ENCODE data around the gene HOXA13. TPM values are rescaled to one million over a fixed set of nuclear protein-coding genes. Genes with fewer than 3 reads are reported as not detected.

Gene HOXA13
- total RNA-seq, 2 experiments from 2014 or later, result not detected

DNA sequence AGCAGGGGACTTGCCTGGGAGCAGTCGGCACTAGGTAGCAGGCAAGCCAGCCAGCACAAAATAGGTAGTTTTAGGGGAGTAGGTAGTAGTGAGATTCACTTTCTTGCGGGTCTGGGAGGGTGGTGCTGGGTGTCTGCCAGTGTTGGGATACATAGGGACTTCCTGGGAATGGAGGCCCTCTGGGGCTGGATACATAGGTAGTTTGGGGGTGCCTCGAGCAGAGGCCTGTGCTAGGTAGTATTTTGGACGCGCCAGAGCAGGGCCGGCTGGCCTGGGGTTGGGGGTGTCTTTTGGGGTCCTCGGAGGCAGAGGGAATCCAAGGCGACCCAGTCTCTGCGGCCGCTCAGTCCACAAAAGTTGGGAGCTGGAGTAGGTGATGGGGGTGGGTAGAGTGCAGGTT, 45.5 kb downstream of the HOXA13 start:
- Mint-ChIP-seq H3K4me3 (no peak overlapping the region), H3K27me3 (peaks cover 92% of the 10 kb centered on the region), H3K27ac (no peak overlapping the region), H3K36me3 (peaks cover 3% of the 10 kb centered on the region), H3K4me1 (peaks cover 27% of the 10 kb centered on the region), H3K9me3 (ENCODE audit: low read depth) (no peaks in the 10 kb centered on the region)
- CTCF ChIA-PET, result interaction anchor here (1.2 to 1.3 kb wide), 2 partner anchors 42 to 55 kb away, joined by 3 to 4 read pairs; no protein-coding TSS in a partner anchor
- no peak for DNase-seq
- ATAC-seq, result no peak

DNA sequence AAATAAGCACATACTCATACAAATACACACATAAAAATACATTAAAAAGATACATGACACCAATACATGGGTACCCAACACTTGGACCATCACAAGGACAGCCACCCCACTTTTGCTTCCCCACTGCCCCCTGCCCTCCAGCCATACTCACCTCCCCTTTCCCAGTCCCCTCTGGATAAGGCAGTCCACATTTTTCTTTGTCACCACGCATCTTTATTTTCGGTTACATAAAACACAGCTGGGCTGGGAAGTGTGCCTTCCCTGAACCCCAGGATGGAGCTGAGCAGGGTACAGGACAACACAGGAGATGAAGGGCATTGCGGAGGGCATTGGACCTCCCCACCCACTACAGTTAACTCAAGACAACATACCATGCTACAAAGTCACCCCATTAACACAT, 46.4 kb downstream of the HOXA13 start:
- CTCF ChIA-PET, result interaction anchor here (0.6 to 0.7 kb wide), 2 partner anchors 92 to 925 kb away, joined by 3 read pairs; no protein-coding TSS in a partner anchor

DNA sequence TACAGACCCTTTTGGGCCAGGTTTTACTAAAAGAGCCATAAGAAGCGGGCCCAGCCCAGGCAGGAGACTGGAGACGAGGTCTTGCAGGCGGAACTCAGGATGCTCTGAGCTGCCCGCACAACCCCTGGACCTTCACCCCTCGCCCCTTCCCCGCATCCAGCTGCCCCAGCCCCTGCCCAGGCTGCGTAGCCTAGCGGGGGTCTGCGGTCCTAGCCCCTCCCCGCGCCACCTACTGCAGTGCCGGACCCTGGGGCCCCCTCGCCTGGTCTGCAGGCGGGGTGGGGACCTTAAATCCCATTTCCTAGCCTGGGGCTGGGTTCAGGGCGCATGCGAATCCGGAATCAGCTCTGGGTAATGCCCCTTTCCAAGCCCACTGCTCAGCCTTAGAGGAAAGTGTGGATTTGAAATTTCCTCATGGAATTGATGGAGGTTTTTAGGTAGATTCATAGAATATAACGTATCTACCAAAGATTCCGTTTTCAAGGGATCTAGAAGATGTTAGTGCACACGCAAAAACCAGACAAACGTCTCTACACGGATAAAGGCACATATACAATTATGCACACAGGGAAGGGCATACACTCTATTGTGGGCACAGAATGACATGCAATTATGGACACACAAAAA, 47.0 kb downstream of the HOXA13 start:
- H3K9me3 Mint-ChIP-seq (ENCODE audit: low read depth), result no peaks in the 10 kb centered on the region
- H3K4me3 Mint-ChIP-seq, result no peak overlapping the region
- H3K27ac Mint-ChIP-seq, result no peak overlapping the region
- peaks cover 92% of the 10 kb centered on the region for H3K27me3 Mint-ChIP-seq
- ATAC-seq (no peak), DNase-seq (no peak)
- CTCF ChIA-PET, result interaction anchor here (0.6 to 1.2 kb wide), 3 partner anchors 8 to 926 kb away, joined by 3 to 5 read pairs (median 3); no protein-coding TSS in a partner anchor
- peaks cover 1% of the 10 kb centered on the region for H3K36me3 Mint-ChIP-seq
- peaks cover 29% of the 10 kb centered on the region for H3K4me1 Mint-ChIP-seq

More for the DNA sequence above, 46.4 kb downstream of the HOXA13 start:
- Mint-ChIP-seq H3K27ac (no peak overlapping the region), H3K27me3 (peaks cover 92% of the 10 kb centered on the region), H3K9me3 (ENCODE audit: low read depth) (no peaks in the 10 kb centered on the region), H3K4me3 (no peak overlapping the region), H3K4me1 (peaks cover 26% of the 10 kb centered on the region), H3K36me3 (peaks cover 3% of the 10 kb centered on the region)
- DNase-seq, result no peak
- no peak for ATAC-seq

DNA sequence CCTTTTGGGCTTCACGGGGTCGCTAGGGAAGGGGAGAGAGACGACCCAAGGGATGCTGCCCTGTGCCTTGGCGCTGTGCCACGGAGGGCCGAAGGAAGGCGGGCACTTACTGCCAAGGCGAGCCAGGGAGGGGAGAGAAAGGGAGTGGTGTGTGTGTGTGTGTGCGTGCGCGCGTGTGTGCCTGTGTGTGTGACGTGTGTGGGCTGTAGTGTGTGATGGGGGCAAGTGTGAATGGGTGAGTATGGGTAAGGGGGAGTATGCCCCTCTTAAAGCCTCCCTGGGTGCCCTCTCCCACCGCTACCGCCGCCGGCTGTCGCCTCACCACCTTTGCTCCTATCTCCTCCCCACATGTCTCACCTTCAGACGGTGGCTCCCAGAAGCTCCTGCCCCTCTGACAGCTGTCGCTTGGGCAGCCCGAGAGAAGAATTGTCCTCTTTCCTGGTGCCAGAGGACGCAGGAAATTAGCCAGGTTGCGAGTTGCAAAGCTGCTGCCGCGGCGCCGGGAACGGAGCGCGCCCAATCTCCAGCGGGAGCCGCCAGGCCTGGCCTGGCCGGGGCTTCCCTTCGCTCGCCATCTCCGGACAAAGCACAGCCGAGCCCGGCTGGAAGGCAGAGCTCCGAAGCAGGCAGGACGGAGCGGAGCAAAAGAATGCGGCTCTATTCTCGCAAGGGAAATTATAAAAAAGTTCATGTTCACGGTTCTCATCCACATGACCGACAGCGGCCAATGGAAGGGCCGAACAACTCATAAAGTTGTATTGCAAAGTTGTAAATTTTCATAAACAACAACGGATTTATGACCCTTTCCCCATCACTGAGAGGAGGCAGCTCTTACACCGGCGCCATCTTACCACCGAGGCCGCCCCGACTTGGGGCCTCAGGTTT, 47.7 kb downstream of the HOXA13 start, which contains the start of gene HOXA3:
Gene HOXA3, minus strand, starts transcription at position 653 of the 885 bp plus-strand sequence. CDS start 41,943 bp downstream, outside the sequence.
- Mint-ChIP-seq H3K27me3 (peaks cover 91% of the 10 kb centered on the region), H3K4me3 (peak within 1 kb of the TSS; percentile 51), H3K27ac (no peak within 1 kb of the TSS), H3K36me3 (peaks cover 1% of the 10 kb centered on the region), H3K4me1 (peaks cover 29% of the 10 kb centered on the region), H3K9me3 (ENCODE audit: low read depth) (no peaks in the 10 kb centered on the region)
- CTCF ChIA-PET, result interaction anchor here (0.9 to 3.6 kb wide), 10 partner anchors 9 to 783 kb away, joined by 3 to 25 read pairs (median 5); no protein-coding TSS in a partner anchor
- DNase-seq (no peak), ATAC-seq (no peak)

DNA sequence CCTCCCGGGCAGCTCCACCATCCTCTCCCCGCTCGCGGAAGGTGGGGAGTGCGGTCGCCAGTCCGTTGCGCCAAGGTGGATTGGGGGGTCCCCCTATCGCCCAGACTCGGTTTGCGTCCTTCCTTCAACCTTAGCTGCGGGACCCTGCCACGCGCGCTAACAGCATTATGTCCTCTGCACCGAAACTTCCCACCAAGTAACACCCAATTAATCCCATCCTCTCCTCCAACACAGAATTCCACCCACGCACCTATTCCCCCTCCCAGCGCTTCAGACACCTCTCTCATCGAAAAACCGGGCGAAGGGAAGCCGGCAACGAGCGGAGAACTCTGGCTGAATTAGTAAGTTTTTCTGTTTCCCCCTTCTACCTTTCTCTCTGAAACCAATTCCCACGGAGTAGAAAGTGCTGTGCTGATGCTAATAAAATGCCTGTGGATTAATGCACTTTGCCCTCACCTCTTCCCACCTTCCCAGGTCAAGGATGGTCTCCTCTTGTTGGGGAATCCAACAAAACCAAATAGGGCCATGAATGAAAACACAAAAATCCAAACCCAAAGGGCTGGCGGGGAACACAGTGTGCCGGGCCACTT, 48.5 kb downstream of the HOXA13 start:
- Mint-ChIP-seq H3K4me3 (peak overlapping the region; percentile 51), H3K4me1 (peaks cover 29% of the 10 kb centered on the region), H3K9me3 (ENCODE audit: low read depth) (no peaks in the 10 kb centered on the region), H3K27me3 (peaks cover 93% of the 10 kb centered on the region), H3K27ac (no peak overlapping the region), H3K36me3 (peaks cover 1% of the 10 kb centered on the region)
- DNase-seq, result no peak
- ATAC-seq, result no peak
- CTCF ChIA-PET, result interaction anchor here (0.9 to 3.6 kb wide), 13 partner anchors 10 to 782 kb away, joined by 3 to 25 read pairs (median 4); partner anchors contain the start of gene HOXA4

DNA sequence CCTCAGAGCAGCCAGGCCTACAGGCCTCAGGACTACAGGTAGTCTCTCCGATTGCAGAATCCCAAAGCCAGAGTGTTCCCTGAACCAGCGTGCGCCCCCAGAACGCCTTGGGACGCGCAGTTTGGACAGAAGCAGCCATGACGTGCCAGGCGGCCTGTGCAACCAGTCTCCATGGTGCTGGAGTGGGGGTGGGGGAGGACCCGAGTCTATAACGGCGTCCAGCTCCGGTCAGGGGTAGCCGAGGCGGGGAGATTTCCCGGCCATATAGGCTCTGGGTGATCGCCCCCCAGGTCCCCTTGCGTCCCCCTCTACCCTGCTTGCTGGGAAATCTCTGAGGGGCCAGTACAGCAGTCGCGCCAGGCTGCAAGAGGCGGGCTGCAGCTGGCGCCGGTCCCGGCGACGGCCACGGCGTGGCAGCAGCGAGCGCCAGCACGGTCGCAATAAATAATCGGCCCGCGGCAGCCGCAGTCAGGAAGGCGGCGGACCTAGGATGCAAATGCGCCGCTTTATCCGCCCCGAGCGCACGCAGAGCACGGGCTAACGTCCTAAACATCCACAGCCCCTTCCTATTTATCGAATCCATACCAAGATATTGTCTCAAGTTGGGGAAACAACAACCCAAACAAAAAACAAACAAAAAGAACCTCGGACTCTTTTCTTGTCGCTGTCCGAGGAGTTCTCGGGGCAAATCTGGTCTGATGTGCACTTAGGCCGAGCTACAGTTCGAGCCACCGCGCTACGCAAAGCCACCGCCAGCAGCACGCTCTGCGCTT, 49.1 kb downstream of the HOXA13 start:
- no peaks in the 10 kb centered on the region for H3K9me3 Mint-ChIP-seq (ENCODE audit: low read depth)

DNA sequence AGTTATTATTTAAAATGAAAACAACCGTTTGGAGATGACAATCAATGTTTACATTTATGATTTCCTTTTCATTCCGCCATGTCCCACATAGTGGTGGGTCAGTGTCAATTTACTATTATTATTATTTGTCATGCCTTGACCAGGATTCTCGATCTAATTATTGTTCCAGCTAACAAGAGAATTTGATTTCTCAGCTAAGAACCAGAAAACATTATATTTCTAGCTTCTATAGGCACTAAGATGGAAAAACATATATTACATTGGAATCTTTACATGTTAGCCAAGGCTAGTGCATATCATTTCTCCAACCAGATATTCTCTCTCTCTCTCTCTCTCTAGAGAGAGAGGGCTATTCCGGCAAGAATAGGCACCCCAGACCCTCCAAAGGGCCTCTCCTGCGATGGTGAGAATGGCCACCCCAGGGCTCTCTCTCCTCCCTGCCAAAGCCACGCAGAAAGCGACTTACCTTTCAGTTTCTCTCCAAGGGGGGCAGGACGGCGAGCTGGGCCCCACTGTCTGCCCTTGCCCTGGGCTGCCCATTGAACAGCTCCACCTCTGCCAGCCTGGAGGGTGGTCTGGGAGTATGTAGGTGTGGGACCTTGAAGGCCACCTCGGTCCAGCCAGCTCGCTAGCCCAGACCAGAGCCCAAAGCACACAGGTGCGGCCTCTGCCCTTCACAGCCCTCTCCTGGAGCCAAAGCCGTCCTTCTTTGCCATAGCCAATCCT, 49.9 kb downstream of the HOXA13 start:
- no peaks in the 10 kb centered on the region for H3K9me3 Mint-ChIP-seq (ENCODE audit: low read depth)
- H3K36me3 Mint-ChIP-seq, result peaks cover 1% of the 10 kb centered on the region
- no peak overlapping the region for H3K27ac Mint-ChIP-seq
- CTCF ChIA-PET, result interaction anchor here (0.7 to 3.6 kb wide), 15 partner anchors 11 to 773 kb away, joined by 3 to 25 read pairs (median 4); partner anchors contain the start of gene HOXA4
- ATAC-seq (no peak), DNase-seq (no peak)
- peaks cover 24% of the 10 kb centered on the region for H3K4me1 Mint-ChIP-seq
- H3K27me3 Mint-ChIP-seq, result peaks cover 90% of the 10 kb centered on the region
- no peak overlapping the region for H3K4me3 Mint-ChIP-seq

More for the DNA sequence above, 49.1 kb downstream of the HOXA13 start:
- ATAC-seq (peak; percentile 85), DNase-seq (peak; percentile 70)
- Mint-ChIP-seq H3K4me1 (peaks cover 29% of the 10 kb centered on the region), H3K27me3 (peaks cover 94% of the 10 kb centered on the region), H3K36me3 (peaks cover 1% of the 10 kb centered on the region), H3K4me3 (peak overlapping the region; percentile 51), H3K27ac (no peak overlapping the region)
- CTCF ChIA-PET, result interaction anchor here (0.7 to 3.6 kb wide), 18 partner anchors 10 to 781 kb away, joined by 3 to 25 read pairs (median 4); partner anchors contain the start of gene HOXA4

DNA sequence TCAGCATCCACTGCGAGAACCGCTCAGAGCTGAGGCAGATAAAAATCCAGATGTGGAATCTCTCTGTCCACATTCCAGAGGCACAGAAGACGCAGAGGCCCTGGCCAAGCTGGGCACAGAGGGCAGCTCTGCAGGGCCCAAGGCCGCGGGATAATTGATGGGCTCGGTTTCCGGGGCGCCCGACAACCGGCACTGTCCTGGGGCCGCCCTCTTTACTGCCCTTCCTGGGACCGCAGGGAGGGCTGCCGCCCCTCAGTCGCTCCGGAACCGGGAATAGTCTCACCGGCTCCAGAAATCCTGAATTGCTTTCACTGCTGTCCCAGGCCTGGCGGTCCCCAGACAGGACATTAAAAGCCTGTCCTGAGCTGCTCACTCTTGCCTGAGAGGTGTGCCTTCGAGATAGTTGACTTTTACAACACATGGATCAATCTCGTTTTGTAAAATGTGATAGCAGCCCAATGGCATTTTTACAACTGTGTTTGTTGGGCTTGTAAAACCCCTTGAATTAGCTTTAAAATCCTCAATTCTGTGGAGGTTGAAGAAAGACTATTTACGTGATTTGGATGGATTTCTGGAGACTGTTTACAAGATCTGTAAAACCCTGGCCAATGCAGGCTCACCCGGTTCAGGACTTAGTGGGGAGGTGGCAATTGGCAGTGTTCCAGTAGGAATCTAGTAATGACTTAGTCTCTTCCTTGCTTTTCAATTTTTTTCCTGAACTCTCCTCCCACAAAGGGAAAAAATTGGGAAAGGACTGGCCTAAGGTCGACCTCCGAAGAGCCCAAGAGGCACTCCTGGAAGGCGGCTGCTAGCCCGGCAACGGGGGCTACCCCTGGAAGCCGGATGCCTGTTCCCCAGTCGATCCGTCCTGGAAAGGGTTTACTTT, 50.9 kb downstream of the HOXA13 start:
- H3K36me3 Mint-ChIP-seq, result peaks cover 1% of the 10 kb centered on the region
- DNase-seq, result no peak
- CTCF ChIA-PET, result interaction anchor here (1.4 to 3.6 kb wide), 4 partner anchors 12 to 470 kb away, joined by 3 to 25 read pairs (median 12); partner anchors contain the start of gene HOXA4
- peaks cover 80% of the 10 kb centered on the region for H3K27me3 Mint-ChIP-seq
- H3K4me1 Mint-ChIP-seq, result peaks cover 18% of the 10 kb centered on the region
- no peak overlapping the region for H3K27ac Mint-ChIP-seq
- no peak overlapping the region for H3K4me3 Mint-ChIP-seq
- no peaks in the 10 kb centered on the region for H3K9me3 Mint-ChIP-seq (ENCODE audit: low read depth)
- no peak for ATAC-seq

DNA sequence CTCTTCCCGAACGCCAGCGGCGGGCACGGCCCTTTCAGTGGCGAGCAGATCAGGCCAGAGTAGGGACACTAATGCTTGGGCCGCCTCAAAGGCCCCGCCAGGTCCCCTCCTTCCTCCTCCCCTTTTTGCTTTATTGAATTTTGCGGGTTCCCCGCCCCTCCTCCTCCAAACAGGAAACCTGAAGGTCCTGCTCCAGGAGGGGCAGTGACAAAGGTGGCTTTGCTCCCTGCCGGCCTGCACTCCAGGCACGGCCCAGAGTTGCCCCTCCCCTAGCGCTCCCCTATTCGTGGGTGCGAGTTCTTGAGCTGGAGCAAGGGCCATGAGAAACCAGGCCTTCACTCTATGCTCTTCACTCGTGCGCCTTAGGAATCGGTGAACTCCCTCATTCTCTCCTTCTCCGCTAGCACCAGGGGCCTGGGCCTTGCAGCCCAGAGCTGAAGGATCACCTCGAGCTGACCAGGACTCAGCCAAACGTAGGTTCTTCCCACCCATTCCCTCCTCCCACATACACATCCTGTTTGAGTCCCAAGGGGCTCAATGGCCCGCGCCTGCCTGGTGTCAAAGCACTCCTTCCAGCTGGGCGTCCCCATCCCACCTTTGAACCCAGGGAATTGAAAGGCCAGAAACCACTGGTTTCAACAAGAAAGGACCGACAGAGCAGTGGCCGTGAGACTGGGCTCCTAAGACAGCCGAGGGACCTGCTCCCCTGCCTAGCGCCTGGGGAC, 51.7 kb downstream of the HOXA13 start:
- Mint-ChIP-seq H3K9me3 (ENCODE audit: low read depth) (no peaks in the 10 kb centered on the region), H3K27ac (no peak overlapping the region), H3K4me1 (peaks cover 18% of the 10 kb centered on the region), H3K4me3 (no peak overlapping the region), H3K36me3 (peaks cover 1% of the 10 kb centered on the region), H3K27me3 (peaks cover 72% of the 10 kb centered on the region)
- CTCF ChIA-PET, result interaction anchor here (1.1 to 3.6 kb wide), 3 partner anchors 13 to 466 kb away, joined by 3 to 25 read pairs (median 18); partner anchors contain the start of gene HOXA4
- ATAC-seq, result no peak
- no peak for DNase-seq

DNA sequence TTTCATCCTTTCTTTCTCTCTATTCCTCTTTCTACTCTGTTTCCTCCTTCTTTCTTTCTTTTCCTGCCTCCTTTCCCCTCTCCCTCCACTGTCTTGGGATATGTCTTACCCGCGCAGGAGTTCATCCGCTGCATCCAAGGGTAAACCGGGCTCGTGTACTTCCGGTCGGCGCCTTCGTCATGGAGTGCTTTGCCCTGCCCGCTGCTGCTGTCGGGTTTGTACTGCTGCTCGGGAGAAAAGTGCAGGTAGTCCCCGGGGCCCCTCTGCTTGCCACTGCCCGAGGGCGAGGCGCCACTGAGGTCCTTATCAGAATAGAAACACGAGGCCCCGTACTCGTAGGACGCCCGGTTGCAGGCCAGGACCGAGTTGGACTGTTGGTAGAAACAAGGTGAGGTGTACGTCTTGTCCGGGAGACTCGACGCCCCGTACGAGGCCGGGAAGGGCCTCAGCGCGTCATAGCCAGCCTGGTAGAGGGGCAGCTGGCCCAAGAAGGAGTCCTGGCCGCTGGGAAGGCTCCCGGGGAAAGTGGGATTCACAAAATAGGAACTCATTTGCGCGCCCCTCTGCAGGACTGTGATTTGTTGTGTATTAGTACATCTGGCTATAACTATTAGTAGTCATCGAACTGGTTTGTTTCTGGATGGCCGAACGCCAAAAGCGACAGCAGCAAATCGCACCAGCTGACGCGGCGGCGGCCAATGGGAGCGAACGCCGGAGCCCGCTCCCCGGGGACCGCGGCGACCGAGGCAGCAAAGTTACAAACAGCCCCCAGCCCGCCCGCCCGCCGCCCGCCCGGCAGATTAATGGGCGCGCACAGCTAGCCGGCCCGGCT, 52.5 kb downstream of the HOXA13 start, which contains the start of gene HOXA6:
Gene HOXA6, minus strand, starts transcription at position 576 of the 832 bp plus-strand sequence. Its CDS starts 25 bp downstream, at position 551.
- H3K4me3 Mint-ChIP-seq, result no peak within 1 kb of the TSS
- H3K27me3 Mint-ChIP-seq, result peaks cover 66% of the 10 kb centered on the region
- ATAC-seq, result no peak

More for the DNA sequence above, 52.5 kb downstream of the HOXA13 start, which contains the start of gene HOXA6:
- H3K36me3 Mint-ChIP-seq, result peaks cover 1% of the 10 kb centered on the region
- H3K27ac Mint-ChIP-seq, result no peak within 1 kb of the TSS
- CTCF ChIA-PET, result interaction anchor here (1.1 kb wide), 1 partner anchor 465 kb away, joined by 3 read pairs; no protein-coding TSS in a partner anchor
- H3K9me3 Mint-ChIP-seq (ENCODE audit: low read depth), result no peaks in the 10 kb centered on the region
- DNase-seq, result no peak
- H3K4me1 Mint-ChIP-seq, result peaks cover 18% of the 10 kb centered on the region

Measured in activated CD8-positive, alpha-beta memory T cell treated with anti-CD3 and anti-CD28 coated beads, Interleukin-2, amount 10 ng/mL, durations not matched to agents 7 days and 5 days (primary cell).